Activated effector memory CD4-positive, alpha-beta T cell treated with anti-CD3 and anti-CD28 coated beads, Interleukin-2, amount 50 U/mL, for 16 hours (primary cell): ENCODE measurements around the gene SMAD6.
A peak's percentile ranks its signal among the peaks of the same experiment; 100 is the strongest.
"Not testable (repeated sequence)": the region's sequence is repeated elsewhere in the genome, so short reads cannot be mapped to it uniquely, and the experiment has no call there.

Experiments
- DNase-seq: peaks from one replicate; pipeline ENCODE4 v3.0.0-alpha.2; 2020

The SMAD6 gene

GRCh38 chr15:66677336-66677735 lies 24.7 kb upstream of the SMAD6 start:
- no peak for DNase-seq

- no peak for DNase-seq
Observed at GRCh38 chr15:66679061-66679656, 22.9 kb upstream of the SMAD6 start.

GRCh38 chr15:66679657-66680108 lies 22.4 kb upstream of the SMAD6 start:
- no peak for DNase-seq

- no peak for DNase-seq
Observed at GRCh38 chr15:66680502-66680901, 21.5 kb upstream of the SMAD6 start.

- no peak for DNase-seq
Observed at GRCh38 chr15:66681395-66681794, 20.6 kb upstream of the SMAD6 start.

GRCh38 chr15:66682246-66682645 lies 19.8 kb upstream of the SMAD6 start:
- no peak for DNase-seq

GRCh38 chr15:66682865-66683264 lies 19.2 kb upstream of the SMAD6 start:
- DNase-seq: no peak

- no peak for DNase-seq
Observed at GRCh38 chr15:66684136-66684681, 17.8 kb upstream of the SMAD6 start.

- DNase-seq: no peak
Observed at GRCh38 chr15:66685638-66686150, 16.3 kb upstream of the SMAD6 start.

- DNase-seq: not testable (repeated sequence)
Observed at GRCh38 chr15:66690912-66691311, 11.1 kb upstream of the SMAD6 start.

GRCh38 chr15:66691727-66692126 lies 10.3 kb upstream of the SMAD6 start:
- no peak for DNase-seq

GRCh38 chr15:66692391-66692790 lies 9.6 kb upstream of the SMAD6 start:
- DNase-seq: no peak

- DNase-seq: no peak
Observed at GRCh38 chr15:66692808-66693596, 9.0 kb upstream of the SMAD6 start.

GRCh38 chr15:66696770-66697169 lies 5.3 kb upstream of the SMAD6 start:
- no peak for DNase-seq

- DNase-seq: no peak
Observed at GRCh38 chr15:66698318-66698961, 3.6 kb upstream of the SMAD6 start.

GRCh38 chr15:66698971-66699370 lies 3.1 kb upstream of the SMAD6 start:
- no peak for DNase-seq

GRCh38 chr15:66700412-66700801 lies 1.6 kb upstream of the SMAD6 start:
- DNase-seq: no peak

GRCh38 chr15:66700802-66701421 lies 1.1 kb upstream of the SMAD6 start:
- DNase-seq: peak; percentile 94

- peak; percentile 71 for DNase-seq
Observed at GRCh38 chr15:66701422-66702034, 508 bp upstream of the SMAD6 start.

- no peak for DNase-seq
Observed at GRCh38 chr15:66702787-66703539, 927 bp downstream of the SMAD6 start.

GRCh38 chr15:66703540-66703941 lies 1.5 kb downstream of the SMAD6 start:
- no peak for DNase-seq
